Measurements from ENCODE around the gene NUMB. TPM values are rescaled to one million over a fixed set of nuclear protein-coding genes. Genes with fewer than 3 reads are reported as not detected.
"Not testable (repeated sequence)": the region's sequence is repeated elsewhere in the genome, so short reads cannot be mapped to it uniquely, and the experiment has no call there.

NUMB gene
- total RNA-seq, 1 donor from 2014 or later, result 18.2 TPM

- no peak for DNase-seq (ENCODE audit: low read depth)
- H3K27me3 ChIP-seq (ENCODE audit: control insufficient read depth, insufficient read depth, low read length), result no peaks in the 10 kb centered on the region
- TF ChIP-seq CTCF (IDR thresholded peaks at IDR 0.05; ENCODE audit: insufficient read depth, low read length, severe bottlenecking), result no peak
- H3K36me3 ChIP-seq (ENCODE audit: control insufficient read depth, insufficient read depth, low read length), result no peaks in the 10 kb centered on the region
- H3K4me3 ChIP-seq (ENCODE audit: low read depth, low read length), result no peak overlapping the region
- FAIRE-seq, result no peak
These were observed 65.8 kb downstream of the NUMB start for GRCh38 chr14:73392329-73393257.

GRCh38 chr14:73387860-73388259 is 70.5 kb downstream of the NUMB start:
- H3K27me3 ChIP-seq (ENCODE audit: control insufficient read depth, insufficient read depth, low read length); H3K36me3 ChIP-seq (ENCODE audit: control insufficient read depth, insufficient read depth, low read length); H3K4me3 ChIP-seq (ENCODE audit: low read depth, low read length); FAIRE-seq; DNase-seq (ENCODE audit: low read depth): not testable (repeated sequence)

- H3K4me3 ChIP-seq (ENCODE audit: low read depth, low read length), result no peak overlapping the region
- FAIRE-seq (no peak), DNase-seq (ENCODE audit: low read depth) (no peak)
- no peak for TF ChIP-seq CTCF (IDR thresholded peaks at IDR 0.05; ENCODE audit: insufficient read depth, low read length, severe bottlenecking)
- H3K27me3 ChIP-seq (ENCODE audit: control insufficient read depth, insufficient read depth, low read length), result no peaks in the 10 kb centered on the region
- no peaks in the 10 kb centered on the region for H3K36me3 ChIP-seq (ENCODE audit: control insufficient read depth, insufficient read depth, low read length)
These were observed 72.0 kb downstream of the NUMB start for GRCh38 chr14:73386342-73386741.

GRCh38 chr14:73385021-73385420 is 73.3 kb downstream of the NUMB start:
- H3K4me3 ChIP-seq (ENCODE audit: low read depth, low read length); DNase-seq (ENCODE audit: low read depth); H3K27me3 ChIP-seq (ENCODE audit: control insufficient read depth, insufficient read depth, low read length); FAIRE-seq; H3K36me3 ChIP-seq (ENCODE audit: control insufficient read depth, insufficient read depth, low read length): not testable (repeated sequence)

GRCh38 chr14:73383356-73383755 is 75.0 kb downstream of the NUMB start:
- H3K4me3 ChIP-seq (ENCODE audit: low read depth, low read length), result no peak overlapping the region
- H3K36me3 ChIP-seq (ENCODE audit: control insufficient read depth, insufficient read depth, low read length), result no peaks in the 10 kb centered on the region
- no peaks in the 10 kb centered on the region for H3K27me3 ChIP-seq (ENCODE audit: control insufficient read depth, insufficient read depth, low read length)
- DNase-seq (ENCODE audit: low read depth), result no peak
- no peak for FAIRE-seq
- no peak for TF ChIP-seq CTCF (IDR thresholded peaks at IDR 0.05; ENCODE audit: insufficient read depth, low read length, severe bottlenecking)

GRCh38 chr14:73381380-73382013 is 76.8 kb downstream of the NUMB start:
- no peak overlapping the region for H3K4me3 ChIP-seq (ENCODE audit: low read depth, low read length)
- no peak for DNase-seq (ENCODE audit: low read depth)

More at GRCh38 chr14:73381380-73382013, 76.8 kb downstream of the NUMB start:
- FAIRE-seq, result no peak
- no peak for TF ChIP-seq CTCF (IDR thresholded peaks at IDR 0.05; ENCODE audit: insufficient read depth, low read length, severe bottlenecking)
- Histone ChIP-seq H3K36me3 (ENCODE audit: control insufficient read depth, insufficient read depth, low read length) (no peaks in the 10 kb centered on the region), H3K27me3 (ENCODE audit: control insufficient read depth, insufficient read depth, low read length) (no peaks in the 10 kb centered on the region)
